HG02840 (cell line): ENCODE data around the gene MTX3.
A peak's percentile ranks its signal among the peaks of the same experiment; 100 is the strongest.

ENCODE experiments used
- ATAC-seq: cut with Tn5 transposase; IDR thresholded peaks from one replicate; pipeline ENCODE4 v1.9.1; 2021; ENCODE audit warnings: mild to moderate bottlenecking, moderate library complexity, moderate number of reproducible peaks; ENCODE audit not compliant: unreplicated experiment, low FRiP score

Gene MTX3, protein sequence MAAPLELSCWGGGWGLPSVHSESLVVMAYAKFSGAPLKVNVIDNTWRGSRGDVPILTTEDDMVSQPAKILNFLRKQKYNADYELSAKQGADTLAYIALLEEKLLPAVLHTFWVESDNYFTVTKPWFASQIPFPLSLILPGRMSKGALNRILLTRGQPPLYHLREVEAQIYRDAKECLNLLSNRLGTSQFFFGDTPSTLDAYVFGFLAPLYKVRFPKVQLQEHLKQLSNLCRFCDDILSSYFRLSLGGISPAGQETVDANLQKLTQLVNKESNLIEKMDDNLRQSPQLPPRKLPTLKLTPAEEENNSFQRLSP

DNA sequence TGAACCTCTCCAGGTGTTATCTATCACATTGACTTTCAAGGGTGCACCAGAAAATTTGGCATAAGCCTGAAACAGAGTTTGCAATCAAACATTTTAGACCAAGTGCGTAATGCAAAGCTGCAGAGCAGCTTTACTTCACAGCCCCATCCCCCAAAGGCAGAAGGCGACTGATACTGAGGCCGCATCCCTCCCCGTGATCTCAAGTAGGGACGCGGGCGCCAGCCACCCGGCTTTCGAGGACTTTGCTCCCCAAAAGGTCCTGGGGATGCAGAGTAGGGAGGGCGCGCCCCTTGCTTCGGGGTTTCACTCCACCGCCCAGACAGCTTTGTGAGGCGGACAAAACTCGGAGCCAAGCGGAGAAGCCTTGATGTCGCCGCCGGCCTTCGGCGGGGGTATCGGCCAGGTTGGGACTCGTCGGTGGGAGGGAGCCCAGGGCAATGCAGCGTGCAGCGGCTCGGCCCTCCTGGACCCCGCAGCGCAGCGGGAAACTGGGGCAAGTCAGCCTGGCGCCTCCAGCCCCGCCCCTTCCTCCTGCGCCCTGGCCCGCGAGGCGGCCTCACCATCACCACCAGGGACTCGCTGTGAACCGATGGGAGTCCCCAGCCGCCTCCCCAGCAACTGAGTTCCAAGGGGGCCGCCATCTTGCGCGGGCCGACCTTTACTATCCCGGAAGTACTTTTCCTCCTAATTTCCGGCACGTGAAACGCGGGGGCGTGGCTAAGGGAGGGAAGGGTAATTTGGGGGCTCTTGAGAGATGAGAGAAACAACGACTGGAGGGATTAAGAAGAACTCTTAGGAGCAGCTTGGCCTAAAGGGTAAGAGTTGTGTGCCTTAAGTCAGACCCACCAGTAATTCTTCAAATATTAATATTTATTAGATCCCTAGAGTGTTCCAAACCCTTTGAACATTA, at the start of gene MTX3:
Gene MTX3 (minus strand): TSS at position 665 of the 910 bp plus-strand sequence. CDS start 24 bp downstream, at position 641.
- peak; percentile 85 for ATAC-seq

GRCh38 chr5:80039650-80040049, 48.6 kb upstream of the MTX3 start:
- ATAC-seq, result no peak

DNA sequence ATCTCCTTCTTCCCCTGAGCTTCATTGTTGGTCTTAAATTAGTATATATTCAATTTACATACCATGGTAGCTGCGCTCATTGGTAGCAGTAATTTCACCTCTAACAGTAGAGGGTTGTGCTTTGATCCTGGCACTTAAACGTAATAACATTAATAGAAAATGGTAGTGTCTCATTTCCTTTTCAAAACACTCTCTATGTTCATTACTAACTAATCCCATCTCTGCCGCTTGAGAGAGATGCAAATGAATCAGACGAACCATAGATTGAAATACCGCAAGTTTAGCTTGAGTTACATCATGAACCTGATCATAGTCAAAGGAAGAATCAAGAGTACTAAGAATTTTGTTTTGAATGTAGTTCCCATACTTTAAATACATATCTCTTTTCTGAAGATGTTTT, 46.3 kb upstream of the MTX3 start:
- ATAC-seq, result no peak

- no peak for ATAC-seq
These were observed 45.6 kb upstream of the MTX3 start for GRCh38 chr5:80036615-80037014.

GRCh38 chr5:80035839-80036238, 44.8 kb upstream of the MTX3 start:
- no peak for ATAC-seq

DNA sequence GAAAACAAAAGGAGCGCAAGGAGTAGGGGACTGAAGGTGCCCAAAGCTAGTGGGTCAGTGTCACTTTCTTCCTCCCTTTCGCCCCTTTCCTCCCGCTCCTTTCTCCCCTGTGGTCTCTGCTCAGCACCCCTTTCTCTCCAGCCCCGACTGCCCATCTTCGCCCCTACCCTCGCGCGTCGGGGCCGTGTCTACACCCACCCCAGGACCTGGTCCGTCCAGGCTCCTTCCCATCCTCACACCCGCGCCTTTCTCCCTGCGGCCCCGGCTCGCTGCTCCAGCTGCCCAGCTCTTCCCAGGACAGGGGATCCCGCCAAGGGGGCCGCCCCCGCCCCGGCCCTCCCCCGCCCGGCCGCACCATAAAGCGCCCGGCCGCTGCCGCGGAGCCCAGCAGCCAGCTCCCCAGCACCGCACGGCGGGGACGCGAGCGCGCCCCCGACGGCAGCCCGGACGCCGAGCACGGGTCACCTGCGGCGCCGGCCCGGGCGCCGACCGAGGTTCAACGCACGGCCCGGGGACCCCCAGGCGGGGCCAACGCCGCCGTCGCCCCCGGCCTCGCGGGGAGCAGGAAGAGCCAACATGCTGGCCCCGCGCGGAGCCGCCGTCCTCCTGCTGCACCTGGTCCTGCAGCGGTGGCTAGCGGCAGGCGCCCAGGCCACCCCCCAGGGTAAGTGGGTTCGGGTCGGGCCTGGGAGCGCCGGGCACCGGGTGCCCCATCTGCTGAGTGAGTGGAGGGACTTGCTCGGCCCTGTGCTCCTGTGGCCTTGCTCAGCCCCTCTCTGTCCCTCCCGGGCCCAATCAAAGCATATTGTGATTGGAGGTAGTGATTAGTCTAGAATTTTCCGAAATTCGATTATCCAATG, 44.1 kb upstream of the MTX3 start, which contains the start of gene THBS4:
Gene THBS4 (plus strand): TSS at position 387 of the 860 bp plus-strand sequence. CDS start 190 bp downstream, at position 577.
- ATAC-seq, result no peak

- no peak for ATAC-seq
These were observed 43.5 kb upstream of the MTX3 start for GRCh38 chr5:80034559-80034958.

- ATAC-seq, result no peak
These were observed 42.5 kb upstream of the MTX3 start for GRCh38 chr5:80033513-80033912.

GRCh38 chr5:80031109-80031508, 40.0 kb upstream of the MTX3 start:
- no peak for ATAC-seq

- no peak for ATAC-seq
These were observed 35.8 kb upstream of the MTX3 start for GRCh38 chr5:80026841-80027240.

DNA sequence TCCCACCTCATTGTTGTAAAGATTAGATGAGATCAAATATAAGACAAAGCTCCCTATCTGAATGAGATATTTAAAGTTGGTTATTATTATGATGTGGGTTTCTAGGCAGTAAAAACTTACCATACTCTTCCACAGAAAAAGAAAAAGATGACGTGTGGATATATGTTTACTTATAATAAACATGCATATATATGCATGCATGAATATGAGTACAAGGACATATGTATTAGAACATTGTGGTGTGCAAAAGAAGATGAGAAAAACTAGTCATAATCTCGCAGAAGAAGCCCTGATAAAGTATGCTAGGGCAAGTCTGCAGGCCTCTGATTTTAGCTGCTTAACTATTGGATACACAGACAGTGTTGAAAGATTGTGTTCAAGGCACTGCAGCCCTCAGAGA, 34.0 kb upstream of the MTX3 start:
- ATAC-seq, result no peak

GRCh38 chr5:80010754-80011392, 19.8 kb upstream of the MTX3 start:
- ATAC-seq, result no peak

DNA sequence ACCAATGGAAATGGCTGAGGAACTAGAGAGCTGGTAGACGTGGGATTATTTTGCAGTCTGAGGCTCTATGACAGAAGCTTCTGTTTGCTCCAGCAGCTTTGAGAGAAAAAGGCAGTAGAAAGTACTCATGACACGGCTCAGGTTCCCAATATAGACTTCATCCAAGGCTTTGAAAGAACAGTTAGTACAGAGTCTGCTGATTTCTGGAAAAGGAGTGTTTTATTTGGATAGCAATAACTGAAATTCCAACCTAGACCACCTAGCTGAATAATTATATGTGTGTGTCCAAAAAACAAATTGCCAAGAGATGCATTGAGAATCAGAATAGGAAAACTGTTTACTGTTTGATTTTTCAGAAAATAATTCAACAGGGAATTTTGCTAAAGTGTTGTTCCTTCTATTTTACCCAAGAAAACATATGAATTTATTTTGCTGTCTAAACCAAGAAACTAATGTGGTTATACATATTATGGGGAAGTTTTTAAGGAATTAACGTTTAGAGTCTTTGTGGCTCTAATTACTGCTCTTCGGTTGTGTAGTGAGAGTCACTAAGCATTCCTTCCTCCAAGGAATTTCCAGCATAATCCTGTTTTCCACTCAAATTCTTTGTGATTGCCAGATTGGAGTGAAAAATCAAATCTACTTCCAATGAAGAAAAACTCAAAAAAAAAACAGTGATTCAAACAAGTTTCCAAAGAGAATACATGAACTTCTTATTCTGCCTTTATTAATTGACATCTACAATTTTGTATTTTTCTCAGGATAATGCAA, 18.1 kb upstream of the MTX3 start:
- ATAC-seq, result no peak

DNA sequence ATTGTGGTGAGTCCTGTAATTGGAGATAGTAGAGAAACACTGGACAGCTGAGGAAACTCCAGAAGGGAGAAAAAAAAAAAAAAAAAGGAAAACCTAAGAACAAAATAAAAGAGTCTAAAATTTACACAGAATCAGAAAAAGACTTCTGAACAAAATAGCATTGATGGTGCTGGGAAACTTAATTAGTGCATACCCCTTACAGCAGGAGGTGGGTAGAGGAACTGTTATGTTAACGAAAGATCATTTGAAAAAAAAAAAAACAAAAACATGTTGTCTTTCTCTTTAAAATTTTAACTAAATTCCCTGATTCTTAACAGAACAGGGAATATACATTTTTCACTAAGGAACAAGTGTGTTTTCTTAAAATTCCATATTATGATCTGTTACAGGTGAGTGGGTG, 11.6 kb upstream of the MTX3 start:
- no peak for ATAC-seq

DNA sequence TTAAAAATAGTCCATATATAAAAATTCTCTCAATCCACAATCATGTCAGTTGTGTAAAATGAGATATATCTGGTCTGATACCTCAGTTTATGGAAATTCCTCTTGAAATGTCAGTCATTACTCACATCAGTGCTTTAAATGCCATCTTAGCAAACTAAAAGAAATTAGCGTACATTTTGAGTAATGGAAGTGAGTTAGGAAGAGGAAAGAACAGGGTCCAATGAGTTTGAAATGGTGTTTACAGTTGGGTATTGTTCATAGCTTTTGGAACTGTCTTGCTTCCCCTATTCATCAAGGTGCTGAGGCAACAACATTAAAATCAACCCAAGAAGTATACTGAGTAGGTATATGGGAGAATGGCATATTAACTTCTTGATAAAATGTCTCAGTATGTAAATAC, 8.7 kb upstream of the MTX3 start:
- ATAC-seq, result no peak

DNA sequence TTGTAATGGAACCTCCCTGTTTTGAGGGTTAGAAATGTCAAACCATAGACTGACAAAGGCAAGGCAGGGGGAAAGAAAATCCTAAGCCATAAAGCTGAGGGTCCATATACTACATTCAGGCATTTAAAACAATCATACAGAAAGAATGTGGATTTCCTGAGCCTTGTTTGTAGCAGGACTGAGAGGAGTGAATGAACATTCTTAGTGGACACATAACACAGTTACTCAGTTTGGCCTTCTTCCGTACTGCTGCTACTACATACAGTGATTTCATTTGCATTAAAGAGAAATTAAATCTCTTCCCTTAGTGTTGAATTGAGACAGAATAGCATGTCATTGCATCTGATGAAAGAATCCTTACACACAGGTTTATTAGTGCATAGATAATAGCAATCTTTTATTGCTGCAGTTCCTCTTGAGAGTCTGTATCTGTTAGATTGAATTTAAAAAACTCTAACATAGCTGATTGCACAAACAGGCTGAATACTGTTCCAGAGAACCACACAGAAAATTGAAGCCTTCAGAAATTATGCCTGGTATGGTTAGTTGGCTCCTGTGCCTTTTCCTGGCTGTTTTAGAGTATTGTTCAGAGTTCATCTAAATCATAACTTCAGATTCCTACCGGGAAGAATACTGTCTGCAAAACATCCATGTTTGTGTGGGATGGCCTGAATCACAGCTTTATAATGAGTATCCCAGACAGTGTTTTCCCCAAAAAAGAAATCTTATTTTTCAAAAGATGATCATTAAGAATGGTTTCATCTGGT, 2.0 kb upstream of the MTX3 start:
- ATAC-seq, result no peak

DNA sequence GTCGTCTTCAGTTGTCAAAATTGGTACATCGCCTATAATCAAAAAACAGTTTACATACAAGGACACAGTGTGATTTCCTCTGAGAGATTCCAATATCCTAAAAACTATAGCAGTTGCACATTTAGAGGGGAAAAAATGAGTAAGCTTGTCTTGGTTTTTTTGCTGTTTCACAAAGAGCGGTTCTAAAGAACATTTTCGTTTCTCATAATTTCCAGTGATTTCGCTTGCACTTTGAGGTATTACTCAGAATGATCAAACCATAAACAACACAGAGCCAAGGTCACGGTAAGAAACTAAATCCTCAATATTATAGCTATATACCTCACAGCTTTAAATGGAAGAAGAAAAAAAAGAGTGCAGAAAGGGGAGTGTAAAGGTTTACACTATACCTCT, 861 bp downstream of the MTX3 start:
- ATAC-seq, result peak; percentile 48

GRCh38 chr5:79986260-79986659, 4.8 kb downstream of the MTX3 start:
- no peak for ATAC-seq

DNA sequence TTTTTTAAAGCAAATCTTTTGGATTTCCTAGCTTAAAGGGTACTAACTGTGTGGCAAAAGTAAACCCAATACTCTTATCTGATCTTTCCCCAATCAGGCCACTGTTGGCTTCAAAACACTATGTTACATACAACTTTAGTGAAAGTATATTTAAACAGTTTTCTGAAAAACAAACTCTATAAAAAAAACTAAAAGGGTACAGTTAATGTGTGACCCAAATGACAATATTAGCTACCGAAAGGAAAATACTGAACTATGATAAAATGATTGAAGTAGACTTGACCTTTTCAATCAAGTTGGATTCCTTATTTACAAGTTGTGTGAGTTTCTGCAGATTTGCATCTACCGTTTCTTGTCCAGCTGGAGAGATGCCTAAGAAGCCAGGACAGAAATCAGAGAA, 5.8 kb downstream of the MTX3 start:
- ATAC-seq, result no peak
